ENCODE data around the gene MRPL40. TPM values are rescaled to one million over a fixed set of nuclear protein-coding genes. Genes with fewer than 3 reads are reported as not detected.

Gene MRPL40
- total and polyA plus RNA-seq, 2 experiments from 2014 or later: 25.9 to 57.6 TPM

- no peaks in the 10 kb centered on the region for H3K4me1 ChIP-seq (ENCODE audit: insufficient read depth)
- DNase-seq (ENCODE audit: low spot score): no peak
- H2AFZ ChIP-seq: no peak overlapping the region
- no peaks in the 10 kb centered on the region for H3K36me3 ChIP-seq (replicated peaks; ENCODE audit: insufficient read depth, low read depth)
- H3K9me2 ChIP-seq (replicated peaks; ENCODE audit: insufficient read depth): no peaks in the 10 kb centered on the region
- no peak overlapping the region for H3K27ac ChIP-seq
- H3K4me2 ChIP-seq: no peak overlapping the region
- H3K27me3 ChIP-seq: no peaks in the 10 kb centered on the region
- H3K4me3 ChIP-seq: no peak overlapping the region
- no peak for TF ChIP-seq EZH2 (IDR thresholded peaks at IDR 0.05; ENCODE audit: borderline replicate concordance)
- TF ChIP-seq CTCF (IDR thresholded peaks at IDR 0.05; ENCODE audit: poor library complexity): no peak
- TF ChIP-seq EZH2phosphoT487 (IDR thresholded peaks at IDR 0.05; ENCODE audit: low read depth, severe bottlenecking, unreplicated experiment): no peak
- no peaks in the 10 kb centered on the region for H3K9me3 ChIP-seq (ENCODE audit: low read depth)
- H3K79me2 ChIP-seq: no peaks in the 10 kb centered on the region
- H4K20me1 ChIP-seq (ENCODE audit: insufficient read depth, poor library complexity, severe bottlenecking): no peaks in the 10 kb centered on the region
- 96% methylated on average over 6 of the region's 6 CpGs for WGBS (ENCODE audit: low lambda C conversion rate, missing lambda C conversion rate)
Measured at GRCh38 chr22:19398206-19398605, 34.1 kb upstream of the MRPL40 start.

- Histone ChIP-seq H3K36me3 (replicated peaks; ENCODE audit: insufficient read depth, low read depth) (no peaks in the 10 kb centered on the region), H3K4me2 (no peak overlapping the region), H3K9me3 (ENCODE audit: low read depth) (no peaks in the 10 kb centered on the region), H3K9me2 (replicated peaks; ENCODE audit: insufficient read depth) (no peaks in the 10 kb centered on the region), H3K27me3 (no peaks in the 10 kb centered on the region), H4K20me1 (ENCODE audit: insufficient read depth, poor library complexity, severe bottlenecking) (no peaks in the 10 kb centered on the region), H2AFZ (no peak overlapping the region), H3K27ac (no peak overlapping the region), H3K4me1 (ENCODE audit: insufficient read depth) (no peaks in the 10 kb centered on the region), H3K4me3 (no peak overlapping the region), H3K79me2 (no peaks in the 10 kb centered on the region)
- 96% methylated on average over 2 of the region's 2 CpGs for WGBS (ENCODE audit: low lambda C conversion rate, missing lambda C conversion rate)
- DNase-seq (ENCODE audit: low spot score): no peak
- TF ChIP-seq EZH2phosphoT487 (IDR thresholded peaks at IDR 0.05; ENCODE audit: low read depth, severe bottlenecking, unreplicated experiment) (no peak), EZH2 (IDR thresholded peaks at IDR 0.05; ENCODE audit: borderline replicate concordance) (no peak), CTCF (IDR thresholded peaks at IDR 0.05; ENCODE audit: poor library complexity) (no peak)
Measured at GRCh38 chr22:19398652-19399051, 33.7 kb upstream of the MRPL40 start.

- no peaks in the 10 kb centered on the region for H3K9me3 ChIP-seq (ENCODE audit: low read depth)
- TF ChIP-seq EZH2 (IDR thresholded peaks at IDR 0.05; ENCODE audit: borderline replicate concordance) (no peak), EZH2phosphoT487 (IDR thresholded peaks at IDR 0.05; ENCODE audit: low read depth, severe bottlenecking, unreplicated experiment) (no peak), CTCF (IDR thresholded peaks at IDR 0.05; ENCODE audit: poor library complexity) (no peak)
- no peaks in the 10 kb centered on the region for H3K27me3 ChIP-seq
- 96% methylated on average over 6 of the region's 6 CpGs for WGBS (ENCODE audit: low lambda C conversion rate, missing lambda C conversion rate)
- H3K27ac ChIP-seq: no peak overlapping the region
- H3K4me3 ChIP-seq: no peak overlapping the region
- H3K9me2 ChIP-seq (replicated peaks; ENCODE audit: insufficient read depth): no peaks in the 10 kb centered on the region
- H3K36me3 ChIP-seq (replicated peaks; ENCODE audit: insufficient read depth, low read depth): no peaks in the 10 kb centered on the region
- no peak for DNase-seq (ENCODE audit: low spot score)
- no peaks in the 10 kb centered on the region for H3K79me2 ChIP-seq
- H3K4me1 ChIP-seq (ENCODE audit: insufficient read depth): no peaks in the 10 kb centered on the region
- no peak overlapping the region for H3K4me2 ChIP-seq
- H2AFZ ChIP-seq: no peak overlapping the region
- H4K20me1 ChIP-seq (ENCODE audit: insufficient read depth, poor library complexity, severe bottlenecking): no peaks in the 10 kb centered on the region
Measured at GRCh38 chr22:19400881-19401280, 31.5 kb upstream of the MRPL40 start.

- Histone ChIP-seq H3K9me3 (ENCODE audit: low read depth) (no peaks in the 10 kb centered on the region), H4K20me1 (ENCODE audit: insufficient read depth, poor library complexity, severe bottlenecking) (no peaks in the 10 kb centered on the region), H3K4me1 (ENCODE audit: insufficient read depth) (no peaks in the 10 kb centered on the region), H3K27me3 (no peaks in the 10 kb centered on the region), H2AFZ (no peak overlapping the region), H3K4me3 (no peak overlapping the region), H3K4me2 (no peak overlapping the region), H3K9me2 (replicated peaks; ENCODE audit: insufficient read depth) (no peaks in the 10 kb centered on the region), H3K79me2 (no peaks in the 10 kb centered on the region), H3K36me3 (replicated peaks; ENCODE audit: insufficient read depth, low read depth) (no peaks in the 10 kb centered on the region), H3K27ac (no peak overlapping the region)
- WGBS (ENCODE audit: low lambda C conversion rate, missing lambda C conversion rate): 97% methylated on average over 4 of the region's 4 CpGs
- no peak for DNase-seq (ENCODE audit: low spot score)
- TF ChIP-seq EZH2 (IDR thresholded peaks at IDR 0.05; ENCODE audit: borderline replicate concordance) (no peak), CTCF (IDR thresholded peaks at IDR 0.05; ENCODE audit: poor library complexity) (no peak), EZH2phosphoT487 (IDR thresholded peaks at IDR 0.05; ENCODE audit: low read depth, severe bottlenecking, unreplicated experiment) (no peak)
Measured at GRCh38 chr22:19401483-19401882, 30.9 kb upstream of the MRPL40 start.
